ENCODE measurements around the gene IGFLR1. TPM values are rescaled to one million over a fixed set of nuclear protein-coding genes. Genes with fewer than 3 reads are reported as not detected.

The IGFLR1 gene
- total RNA-seq, 1 experiment from 2014 or later = 9.9 TPM

GRCh38 chr19:35775298-35776101 is 33.2 kb upstream of the IGFLR1 start, which contains the start of gene ARHGAP33:
Gene ARHGAP33, plus strand, starts transcription at chr19:35775564. Its CDS starts 95 bp downstream, at chr19:35775659.
- H3K27ac Mint-ChIP-seq = no peak within 1 kb of the TSS
- TF ChIP-seq, protein P1, sequence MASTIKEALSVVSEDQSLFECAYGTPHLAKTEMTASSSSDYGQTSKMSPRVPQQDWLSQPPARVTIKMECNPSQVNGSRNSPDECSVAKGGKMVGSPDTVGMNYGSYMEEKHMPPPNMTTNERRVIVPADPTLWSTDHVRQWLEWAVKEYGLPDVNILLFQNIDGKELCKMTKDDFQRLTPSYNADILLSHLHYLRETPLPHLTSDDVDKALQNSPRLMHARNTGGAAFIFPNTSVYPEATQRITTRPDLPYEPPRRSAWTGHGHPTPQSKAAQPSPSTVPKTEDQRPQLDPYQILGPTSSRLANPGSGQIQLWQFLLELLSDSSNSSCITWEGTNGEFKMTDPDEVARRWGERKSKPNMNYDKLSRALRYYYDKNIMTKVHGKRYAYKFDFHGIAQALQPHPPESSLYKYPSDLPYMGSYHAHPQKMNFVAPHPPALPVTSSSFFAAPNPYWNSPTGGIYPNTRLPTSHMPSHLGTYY (CRISPR knock-in tag; IDR thresholded peaks at IDR 0.05) = no peak
- TF ChIP-seq, protein P2, sequence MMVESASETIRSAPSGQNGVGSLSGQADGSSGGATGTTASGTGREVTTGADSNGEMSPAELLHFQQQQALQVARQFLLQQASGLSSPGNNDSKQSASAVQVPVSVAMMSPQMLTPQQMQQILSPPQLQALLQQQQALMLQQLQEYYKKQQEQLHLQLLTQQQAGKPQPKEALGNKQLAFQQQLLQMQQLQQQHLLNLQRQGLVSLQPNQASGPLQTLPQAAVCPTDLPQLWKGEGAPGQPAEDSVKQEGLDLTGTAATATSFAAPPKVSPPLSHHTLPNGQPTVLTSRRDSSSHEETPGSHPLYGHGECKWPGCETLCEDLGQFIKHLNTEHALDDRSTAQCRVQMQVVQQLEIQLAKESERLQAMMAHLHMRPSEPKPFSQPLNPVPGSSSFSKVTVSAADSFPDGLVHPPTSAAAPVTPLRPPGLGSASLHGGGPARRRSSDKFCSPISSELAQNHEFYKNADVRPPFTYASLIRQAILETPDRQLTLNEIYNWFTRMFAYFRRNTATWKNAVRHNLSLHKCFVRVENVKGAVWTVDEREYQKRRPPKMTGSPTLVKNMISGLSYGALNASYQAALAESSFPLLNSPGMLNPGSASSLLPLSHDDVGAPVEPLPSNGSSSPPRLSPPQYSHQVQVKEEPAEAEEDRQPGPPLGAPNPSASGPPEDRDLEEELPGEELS (CRISPR knock-in tag; IDR thresholded peaks at IDR 0.05) = no peak
- TF ChIP-seq, protein P3, sequence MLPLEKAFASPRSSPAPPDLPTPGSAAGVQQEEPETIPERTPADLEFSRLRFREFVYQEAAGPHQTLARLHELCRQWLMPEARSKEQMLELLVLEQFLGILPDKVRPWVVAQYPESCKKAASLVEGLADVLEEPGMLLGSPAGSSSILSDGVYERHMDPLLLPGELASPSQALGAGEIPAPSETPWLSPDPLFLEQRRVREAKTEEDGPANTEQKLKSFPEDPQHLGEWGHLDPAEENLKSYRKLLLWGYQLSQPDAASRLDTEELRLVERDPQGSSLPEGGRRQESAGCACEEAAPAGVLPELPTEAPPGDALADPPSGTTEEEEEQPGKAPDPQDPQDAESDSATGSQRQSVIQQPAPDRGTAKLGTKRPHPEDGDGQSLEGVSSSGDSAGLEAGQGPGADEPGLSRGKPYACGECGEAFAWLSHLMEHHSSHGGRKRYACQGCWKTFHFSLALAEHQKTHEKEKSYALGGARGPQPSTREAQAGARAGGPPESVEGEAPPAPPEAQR (CRISPR knock-in tag; IDR thresholded peaks at IDR 0.05) = no peak
- TF ChIP-seq NFE2L1 (CRISPR knock-in tag; IDR thresholded peaks at IDR 0.05) (no peak), ELF4 (CRISPR knock-in tag; IDR thresholded peaks at IDR 0.05; ENCODE audit: low read depth) (no peak), GRHL2 (CRISPR knock-in tag; IDR thresholded peaks at IDR 0.05; ENCODE audit: insufficient replicate concordance, severe bottlenecking) (no peak), ZNF121 (CRISPR knock-in tag; IDR thresholded peaks at IDR 0.05) (no peak), NFYB (CRISPR knock-in tag; conservative IDR thresholded peaks at IDR 0.05; ENCODE audit: low read depth) (peak; percentile 64), SP1 (CRISPR knock-in tag; conservative IDR thresholded peaks at IDR 0.05) (peak; percentile 91), E2F5 (CRISPR knock-in tag; IDR thresholded peaks at IDR 0.05) (peak; percentile 70; the same call in 1 of the 2 replicates), ATF3 (CRISPR knock-in tag; conservative IDR thresholded peaks at IDR 0.05) (no peak), PRDM15 (CRISPR knock-in tag; IDR thresholded peaks at IDR 0.05) (peak; percentile 84), ZNF232 (CRISPR knock-in tag; IDR thresholded peaks at IDR 0.05) (no peak), ZNF317 (CRISPR knock-in tag; IDR thresholded peaks at IDR 0.05; ENCODE audit: borderline replicate concordance, low read depth) (no peak), ESRRA (CRISPR knock-in tag; IDR thresholded peaks at IDR 0.05; ENCODE audit: borderline replicate concordance) (no peak), JUN (CRISPR knock-in tag; IDR thresholded peaks at IDR 0.05) (no peak), ATF1 (CRISPR knock-in tag; IDR thresholded peaks at IDR 0.05) (no peak)
- TF ChIP-seq, protein P4, sequence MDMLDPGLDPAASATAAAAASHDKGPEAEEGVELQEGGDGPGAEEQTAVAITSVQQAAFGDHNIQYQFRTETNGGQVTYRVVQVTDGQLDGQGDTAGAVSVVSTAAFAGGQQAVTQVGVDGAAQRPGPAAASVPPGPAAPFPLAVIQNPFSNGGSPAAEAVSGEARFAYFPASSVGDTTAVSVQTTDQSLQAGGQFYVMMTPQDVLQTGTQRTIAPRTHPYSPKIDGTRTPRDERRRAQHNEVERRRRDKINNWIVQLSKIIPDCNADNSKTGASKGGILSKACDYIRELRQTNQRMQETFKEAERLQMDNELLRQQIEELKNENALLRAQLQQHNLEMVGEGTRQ (CRISPR knock-in tag; IDR thresholded peaks at IDR 0.05) = 0 out of 2 replicates have a peak, but pooled peaks have one; percentile 6
- TF ChIP-seq, protein P5, sequence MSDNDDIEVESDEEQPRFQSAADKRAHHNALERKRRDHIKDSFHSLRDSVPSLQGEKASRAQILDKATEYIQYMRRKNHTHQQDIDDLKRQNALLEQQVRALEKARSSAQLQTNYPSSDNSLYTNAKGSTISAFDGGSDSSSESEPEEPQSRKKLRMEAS (CRISPR knock-in tag; IDR thresholded peaks at IDR 0.05) = no peak
- TF ChIP-seq, protein P6, sequence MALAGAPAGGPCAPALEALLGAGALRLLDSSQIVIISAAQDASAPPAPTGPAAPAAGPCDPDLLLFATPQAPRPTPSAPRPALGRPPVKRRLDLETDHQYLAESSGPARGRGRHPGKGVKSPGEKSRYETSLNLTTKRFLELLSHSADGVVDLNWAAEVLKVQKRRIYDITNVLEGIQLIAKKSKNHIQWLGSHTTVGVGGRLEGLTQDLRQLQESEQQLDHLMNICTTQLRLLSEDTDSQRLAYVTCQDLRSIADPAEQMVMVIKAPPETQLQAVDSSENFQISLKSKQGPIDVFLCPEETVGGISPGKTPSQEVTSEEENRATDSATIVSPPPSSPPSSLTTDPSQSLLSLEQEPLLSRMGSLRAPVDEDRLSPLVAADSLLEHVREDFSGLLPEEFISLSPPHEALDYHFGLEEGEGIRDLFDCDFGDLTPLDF (CRISPR knock-in tag; IDR thresholded peaks at IDR 0.05) = no peak
- H3K9me3 Mint-ChIP-seq = no peaks in the 10 kb centered on the region
- ATAC-seq (peak; percentile 87), DNase-seq (ENCODE audit: low spot score) (peak; percentile 100)
- H3K4me3 Mint-ChIP-seq = peak within 1 kb of the TSS; percentile 70
- CTCF ChIA-PET = interaction anchor here (0.9 to 2.5 kb wide), 4 partner anchors 9 to 81 kb away, joined by 3 to 11 read pairs (median 4); partner anchors contain the start of gene KIRREL2
- H3K36me3 Mint-ChIP-seq = no peaks in the 10 kb centered on the region
- H3K27me3 Mint-ChIP-seq (ENCODE audit: low read depth) = peaks cover 30% of the 10 kb centered on the region
- H3K4me1 Mint-ChIP-seq = peaks cover 30% of the 10 kb centered on the region
- POLR2A ChIA-PET = no interaction called here
